Transverse colon (tissue), 4 donors: ENCODE measurements around the gene PLD6. TPM values are rescaled to one million over a fixed set of nuclear protein-coding genes. Genes with fewer than 3 reads are reported as not detected.

Experiments
- DNase-seq: peaks from one replicate; pipeline ENCODE4 v3.0.0-alpha.2; 2019
- H3K27ac ChIP-seq, 4 donors: fragments of 200-600 bp; sonication (generic); 2 replicates each; pipeline ENCODE4 v1.5.1; 2016 to 2018; ENCODE audit warnings: inconsistent platforms in 4 of 4
- H3K27me3 ChIP-seq: fragments of 200-600 bp; sonication (generic); 2 replicates; pipeline ENCODE4 v1.5.1; 2017; ENCODE audit warnings: inconsistent platforms
- H3K36me3 ChIP-seq, 4 donors: fragments of 200-600 bp; sonication (generic); 2 replicates each; pipeline ENCODE4 v1.5.1; 2017 to 2019; ENCODE audit warnings: inconsistent platforms in 4 of 4
- H3K4me1 ChIP-seq, 4 donors: fragments of 200-600 bp; sonication (generic); 2 replicates each; pipeline ENCODE4 v1.5.1; 2017 to 2020; ENCODE audit warnings: inconsistent platforms in 4 of 4
- H3K4me3 ChIP-seq, 4 donors: fragments of 200-600 bp; sonication (generic); 1 replicate in 1 of 4; 2 replicates in 3 of 4; pipeline versions ENCODE4 v1.5.1 to v1.6.1; 2017 to 2019; ENCODE audit warnings: inconsistent platforms in 4 of 4
- H3K9me3 ChIP-seq, 2 donors: fragments of 200-600 bp; sonication (generic); 2 replicates each; pipeline ENCODE4 v1.5.1; 2017 to 2019; ENCODE audit warnings: inconsistent platforms in 2 of 2
- EP300 ChIP-seq: sonication (generic); formaldehyde crosslinking; IDR thresholded peaks from one replicate; pipeline ENCODE4 v1.6.1; 2017; ENCODE audit warnings: antibody characterized with exemption, low read depth
- POLR2A ChIP-seq: fragments of 450-650 bp; IDR thresholded peaks from one replicate; pipeline ENCODE4 v1.6.1; 2016; ENCODE audit warnings: antibody characterized with exemption, mild to moderate bottlenecking, moderate library complexity
- POLR2AphosphoS5 ChIP-seq, 3 donors: sonication (generic); formaldehyde crosslinking; IDR thresholded peaks; one replicate each; pipeline ENCODE4 v1.6.1; 2016; ENCODE audit warnings: antibody characterized with exemption in 3 of 3
- WGBS, 2 donors: methylation state at CpG; one replicate each; pipeline ENCODE4 v1.1.5; 2018; ENCODE audit warnings: low coverage in 1 of 2; 5-methylcytosine and 5-hydroxymethylcytosine counted together
- in situ Hi-C, 4 donors: fragments of 200-750 bp; cut with MboI; loops; one replicate each; pipeline versions ENCODE4 v1.15.0 to v1.15.1; 2017; ENCODE audit warnings: low sequenced_read_pairs in 3 of 4, low pct_ligation_motif_present in 1 of 4, low pct_unique_long_range_greater_than_20kb in 1 of 4
- intact Hi-C: fragments of 100-400 bp; cut with DNase I; formaldehyde crosslinking; loops from one replicate; pipeline ENCODE4 v1.15.1; 2023; ENCODE audit warnings: low total_unique reads
- total RNA-seq, 4 donors: library from RNA; depleted of rRNA; stranded (reverse); fragments of >200 nt; gene quantifications; one replicate each; pipeline ENCODE4 v1.1.0, GENCODE V29; 2016
- TF ChIP-seq, protein P1 (sequence below), 5 experiments: fragments of 200-600 bp in 3 of 5; fragments of 450-650 bp in 2 of 5; sonication (generic) in 3 of 5; IDR thresholded peaks; 1 replicate in 2 of 5; 2 replicates in 3 of 5; pipeline ENCODE4 v1.5.1; 2016 to 2017; ENCODE audit warnings: antibody characterized with exemption in 5 of 5, inconsistent platforms in 3 of 5, mild to moderate bottlenecking in 2 of 5, moderate library complexity in 1 of 5

PLD6 gene
- total RNA-seq, 4 donors from 2014 or later: 0.75 to 3.2 (median 1.4) TPM; not detected in 1

- no peak for TF ChIP-seq POLR2A
- no peak for TF ChIP-seq EP300
- TF ChIP-seq, protein P1, sequence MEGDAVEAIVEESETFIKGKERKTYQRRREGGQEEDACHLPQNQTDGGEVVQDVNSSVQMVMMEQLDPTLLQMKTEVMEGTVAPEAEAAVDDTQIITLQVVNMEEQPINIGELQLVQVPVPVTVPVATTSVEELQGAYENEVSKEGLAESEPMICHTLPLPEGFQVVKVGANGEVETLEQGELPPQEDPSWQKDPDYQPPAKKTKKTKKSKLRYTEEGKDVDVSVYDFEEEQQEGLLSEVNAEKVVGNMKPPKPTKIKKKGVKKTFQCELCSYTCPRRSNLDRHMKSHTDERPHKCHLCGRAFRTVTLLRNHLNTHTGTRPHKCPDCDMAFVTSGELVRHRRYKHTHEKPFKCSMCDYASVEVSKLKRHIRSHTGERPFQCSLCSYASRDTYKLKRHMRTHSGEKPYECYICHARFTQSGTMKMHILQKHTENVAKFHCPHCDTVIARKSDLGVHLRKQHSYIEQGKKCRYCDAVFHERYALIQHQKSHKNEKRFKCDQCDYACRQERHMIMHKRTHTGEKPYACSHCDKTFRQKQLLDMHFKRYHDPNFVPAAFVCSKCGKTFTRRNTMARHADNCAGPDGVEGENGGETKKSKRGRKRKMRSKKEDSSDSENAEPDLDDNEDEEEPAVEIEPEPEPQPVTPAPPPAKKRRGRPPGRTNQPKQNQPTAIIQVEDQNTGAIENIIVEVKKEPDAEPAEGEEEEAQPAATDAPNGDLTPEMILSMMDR (IDR thresholded peaks at IDR 0.05): no peak
- TF ChIP-seq POLR2AphosphoS5 (IDR thresholded peaks at IDR 0.05): no peak
- no peak overlapping the region for H3K4me3 ChIP-seq
- H3K36me3 ChIP-seq: no peaks in the 10 kb centered on the region
- DNase-seq: no peak
- peaks cover 29 to 63% (median 51%) of the 10 kb centered on the region in 4 donors for H3K4me1 ChIP-seq
- intact Hi-C loops: no loop called here
- WGBS, 2 donors: 77% methylated on average over 15 of the region's 15 CpGs; no CpG with 5 or more reads in 1 of the 2 donors
- H3K27ac ChIP-seq: peak overlapping the region; percentile 78 to 94 (median 86)
- H3K9me3 ChIP-seq: no peaks in the 10 kb centered on the region
- in situ Hi-C loops: no loop called here
- no peaks in the 10 kb centered on the region for H3K27me3 ChIP-seq
These were observed 2.9 kb downstream of the PLD6 start for GRCh38 chr17:17203173-17203730.

GRCh38 chr17:17201907-17202306, 4.2 kb downstream of the PLD6 start:
- Histone ChIP-seq H3K27me3 (no peaks in the 10 kb centered on the region), H3K36me3 (no peaks in the 10 kb centered on the region), H3K9me3 (no peaks in the 10 kb centered on the region), H3K27ac (peak overlapping the region; percentile 78 to 94 (median 86)), H3K4me1 (peaks cover 29 to 62% (median 49%) of the 10 kb centered on the region in 4 donors), H3K4me3 (no peak overlapping the region)
- in situ Hi-C loops: no loop called here
- DNase-seq: no peak
- TF ChIP-seq POLR2AphosphoS5 (IDR thresholded peaks at IDR 0.05): peak in 2 of 3 donors; percentile 25 to 26
- TF ChIP-seq POLR2A: no peak
- intact Hi-C loops: no loop called here
- WGBS, 2 donors: 82 to 89% methylated on average over 3 to 8 of the region's 8 CpGs

GRCh38 chr17:17201271-17201670, 4.9 kb downstream of the PLD6 start:
- no peak overlapping the region for H3K4me3 ChIP-seq
- 72 to 80% methylated on average over 6 to 10 of the region's 10 CpGs for WGBS, 2 donors
- no peaks in the 10 kb centered on the region for H3K9me3 ChIP-seq
- peak overlapping the region; percentile 78 to 94 (median 86) for H3K27ac ChIP-seq
- TF ChIP-seq, protein P1 (IDR thresholded peaks at IDR 0.05): no peak
- TF ChIP-seq POLR2A: no peak
- TF ChIP-seq POLR2AphosphoS5 (IDR thresholded peaks at IDR 0.05): no peak
- TF ChIP-seq EP300: no peak
- no peaks in the 10 kb centered on the region for H3K36me3 ChIP-seq
- intact Hi-C loops: no loop called here
- peaks cover 29 to 56% (median 43%) of the 10 kb centered on the region in 4 donors for H3K4me1 ChIP-seq
- H3K27me3 ChIP-seq: no peaks in the 10 kb centered on the region
- in situ Hi-C loops: no loop called here
- DNase-seq: no peak

- in situ Hi-C loops: no loop called here
- intact Hi-C loops: no loop called here
- WGBS, 2 donors: 58 to 61% methylated on average over 4 to 5 of the region's 5 CpGs
- TF ChIP-seq POLR2AphosphoS5 (IDR thresholded peaks at IDR 0.05) (peak in 1 of 3 donors; percentile 10), EP300 (no peak)
- TF ChIP-seq, protein P1 (IDR thresholded peaks at IDR 0.05): no peak
- Histone ChIP-seq H3K36me3 (no peaks in the 10 kb centered on the region), H3K4me3 (peak overlapping the region in 1 of 4 donors; percentile 12), H3K27me3 (no peaks in the 10 kb centered on the region), H3K4me1 (peaks cover 29 to 51% (median 40%) of the 10 kb centered on the region in 4 donors), H3K27ac (peak overlapping the region; percentile 78 to 94 (median 86)), H3K9me3 (no peaks in the 10 kb centered on the region)
- DNase-seq: peak; percentile 38
These were observed 5.3 kb downstream of the PLD6 start for GRCh38 chr17:17200831-17201230.
